Hypothalamus (tissue), 51 donors: ENCODE measurements around the gene CHST11.
A peak's percentile ranks its signal among the peaks of the same experiment; 100 is the strongest.

Source experiments
- DNase-seq, 51 donors: peaks; one replicate each; lab custom pipeline; 2025; lab: John Stamatoyannopoulos, UW

The CHST11 gene

GRCh38 chr12:104576187-104576778, 119.5 kb downstream of the CHST11 start:
- no peak for DNase-seq

GRCh38 chr12:104576980-104577580, 120.3 kb downstream of the CHST11 start:
- no peak for DNase-seq

GRCh38 chr12:104577581-104577981, 120.8 kb downstream of the CHST11 start:
- DNase-seq: no peak

GRCh38 chr12:104578453-104578852, 121.7 kb downstream of the CHST11 start:
- DNase-seq: peak in 1 of 51 donors; percentile 25

- DNase-seq: no peak
These were observed 123.2 kb downstream of the CHST11 start for GRCh38 chr12:104579718-104580495.

GRCh38 chr12:104581005-104581570, 124.3 kb downstream of the CHST11 start:
- DNase-seq: no peak

- DNase-seq: no peak
These were observed 126.0 kb downstream of the CHST11 start for GRCh38 chr12:104582739-104583138.

- no peak for DNase-seq
These were observed 126.6 kb downstream of the CHST11 start for GRCh38 chr12:104583301-104583700.

- no peak for DNase-seq
These were observed 128.8 kb downstream of the CHST11 start for GRCh38 chr12:104585448-104586055.

GRCh38 chr12:104586351-104586919, 129.7 kb downstream of the CHST11 start:
- no peak for DNase-seq

- DNase-seq: no peak
These were observed 131.5 kb downstream of the CHST11 start for GRCh38 chr12:104588047-104588920.

GRCh38 chr12:104588921-104589590, 132.3 kb downstream of the CHST11 start:
- no peak for DNase-seq

- no peak for DNase-seq
These were observed 133.3 kb downstream of the CHST11 start for GRCh38 chr12:104590022-104590421.

- DNase-seq: no peak
These were observed 134.6 kb downstream of the CHST11 start for GRCh38 chr12:104591257-104591885.

GRCh38 chr12:104593482-104593881, 136.7 kb downstream of the CHST11 start:
- no peak for DNase-seq

GRCh38 chr12:104596134-104596799, 139.5 kb downstream of the CHST11 start:
- DNase-seq: peak in 1 of 51 donors; percentile 21

- DNase-seq: no peak
These were observed 140.4 kb downstream of the CHST11 start for GRCh38 chr12:104596898-104597843.
